ENCODE data around the gene SLC1A2.

The SLC1A2 gene

DNA sequence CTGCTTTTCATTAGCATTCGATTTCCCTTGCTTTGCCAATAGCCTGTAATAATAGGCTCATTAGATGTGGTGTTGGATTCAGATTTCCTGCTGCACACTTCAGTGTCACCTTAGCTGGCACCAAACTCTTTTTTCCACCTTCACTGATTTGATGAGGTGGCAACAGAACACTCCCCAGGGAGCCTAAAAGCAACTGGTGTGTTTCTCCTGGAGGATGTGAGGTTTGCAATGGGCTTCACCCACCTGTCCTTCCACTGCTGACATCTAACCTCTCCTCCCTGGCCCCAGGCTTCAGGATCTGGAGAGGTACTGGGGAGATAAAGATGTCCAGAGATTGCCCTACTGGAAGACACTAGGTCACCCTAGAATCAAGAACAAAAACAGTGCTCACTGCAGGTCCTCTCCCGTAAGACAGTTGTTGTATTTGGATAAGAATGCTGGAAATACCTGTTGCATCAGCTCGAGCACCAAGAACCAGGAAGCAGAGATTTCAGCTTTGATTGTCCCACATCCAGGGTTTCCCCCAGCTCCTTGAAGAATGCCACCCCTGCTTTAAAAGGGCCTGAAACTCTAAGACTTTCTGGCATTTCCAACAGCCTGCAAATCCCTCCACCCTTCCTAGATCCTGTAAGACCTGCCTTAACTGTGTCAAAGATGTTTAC lies 96.9 kb downstream of the SLC1A2 start:
- ATAC-seq, result peak; percentile 37
- TF ChIP-seq SNAI2 (CRISPR knock-in tag; IDR thresholded peaks at IDR 0.05) (no peak), ZFP30 (CRISPR knock-in tag; IDR thresholded peaks at IDR 0.05) (no peak), ISL1 (CRISPR knock-in tag; IDR thresholded peaks at IDR 0.05) (no peak), ZNF8 (CRISPR knock-in tag; IDR thresholded peaks at IDR 0.05) (no peak), BACH2 (CRISPR knock-in tag; IDR thresholded peaks at IDR 0.05; ENCODE audit: borderline replicate concordance) (no peak), CSDC2 (CRISPR knock-in tag; IDR thresholded peaks at IDR 0.05) (no peak), RARB (CRISPR knock-in tag; IDR thresholded peaks at IDR 0.05) (no peak), OSR1 (CRISPR knock-in tag; IDR thresholded peaks at IDR 0.05) (no peak), ZC3H10 (CRISPR knock-in tag; IDR thresholded peaks at IDR 0.05) (no peak), GLIS3 (CRISPR knock-in tag; IDR thresholded peaks at IDR 0.05) (no peak), PPARA (CRISPR knock-in tag; IDR thresholded peaks at IDR 0.05; ENCODE audit: borderline replicate concordance) (no peak), TOX (CRISPR knock-in tag; IDR thresholded peaks at IDR 0.05; ENCODE audit: borderline replicate concordance) (no peak)
- TF ChIP-seq, protein P1, sequence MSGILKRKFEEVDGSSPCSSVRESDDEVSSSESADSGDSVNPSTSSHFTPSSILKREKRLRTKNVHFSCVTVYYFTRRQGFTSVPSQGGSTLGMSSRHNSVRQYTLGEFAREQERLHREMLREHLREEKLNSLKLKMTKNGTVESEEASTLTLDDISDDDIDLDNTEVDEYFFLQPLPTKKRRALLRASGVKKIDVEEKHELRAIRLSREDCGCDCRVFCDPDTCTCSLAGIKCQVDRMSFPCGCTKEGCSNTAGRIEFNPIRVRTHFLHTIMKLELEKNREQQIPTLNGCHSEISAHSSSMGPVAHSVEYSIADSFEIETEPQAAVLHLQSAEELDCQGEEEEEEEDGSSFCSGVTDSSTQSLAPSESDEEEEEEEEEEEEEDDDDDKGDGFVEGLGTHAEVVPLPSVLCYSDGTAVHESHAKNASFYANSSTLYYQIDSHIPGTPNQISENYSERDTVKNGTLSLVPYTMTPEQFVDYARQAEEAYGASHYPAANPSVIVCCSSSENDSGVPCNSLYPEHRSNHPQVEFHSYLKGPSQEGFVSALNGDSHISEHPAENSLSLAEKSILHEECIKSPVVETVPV (CRISPR knock-in tag; IDR thresholded peaks at IDR 0.05), result no peak
- TF ChIP-seq, protein P2, sequence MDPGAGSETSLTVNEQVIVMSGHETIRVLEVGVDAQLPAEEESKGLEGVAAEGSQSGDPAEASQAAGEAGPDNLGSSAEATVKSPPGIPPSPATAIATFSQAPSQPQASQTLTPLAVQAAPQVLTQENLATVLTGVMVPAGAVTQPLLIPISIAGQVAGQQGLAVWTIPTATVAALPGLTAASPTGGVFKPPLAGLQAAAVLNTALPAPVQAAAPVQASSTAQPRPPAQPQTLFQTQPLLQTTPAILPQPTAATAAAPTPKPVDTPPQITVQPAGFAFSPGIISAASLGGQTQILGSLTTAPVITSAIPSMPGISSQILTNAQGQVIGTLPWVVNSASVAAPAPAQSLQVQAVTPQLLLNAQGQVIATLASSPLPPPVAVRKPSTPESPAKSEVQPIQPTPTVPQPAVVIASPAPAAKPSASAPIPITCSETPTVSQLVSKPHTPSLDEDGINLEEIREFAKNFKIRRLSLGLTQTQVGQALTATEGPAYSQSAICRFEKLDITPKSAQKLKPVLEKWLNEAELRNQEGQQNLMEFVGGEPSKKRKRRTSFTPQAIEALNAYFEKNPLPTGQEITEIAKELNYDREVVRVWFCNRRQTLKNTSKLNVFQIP (CRISPR knock-in tag; IDR thresholded peaks at IDR 0.05; ENCODE audit: borderline replicate concordance, low read depth), result no peak
- TF ChIP-seq, protein P3, sequence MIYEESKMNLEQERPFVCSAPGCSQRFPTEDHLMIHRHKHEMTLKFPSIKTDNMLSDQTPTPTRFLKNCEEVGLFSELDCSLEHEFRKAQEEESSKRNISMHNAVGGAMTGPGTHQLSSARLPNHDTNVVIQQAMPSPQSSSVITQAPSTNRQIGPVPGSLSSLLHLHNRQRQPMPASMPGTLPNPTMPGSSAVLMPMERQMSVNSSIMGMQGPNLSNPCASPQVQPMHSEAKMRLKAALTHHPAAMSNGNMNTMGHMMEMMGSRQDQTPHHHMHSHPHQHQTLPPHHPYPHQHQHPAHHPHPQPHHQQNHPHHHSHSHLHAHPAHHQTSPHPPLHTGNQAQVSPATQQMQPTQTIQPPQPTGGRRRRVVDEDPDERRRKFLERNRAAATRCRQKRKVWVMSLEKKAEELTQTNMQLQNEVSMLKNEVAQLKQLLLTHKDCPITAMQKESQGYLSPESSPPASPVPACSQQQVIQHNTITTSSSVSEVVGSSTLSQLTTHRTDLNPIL (CRISPR knock-in tag; IDR thresholded peaks at IDR 0.05; ENCODE audit: low read depth), result no peak
- TF ChIP-seq, protein P4, sequence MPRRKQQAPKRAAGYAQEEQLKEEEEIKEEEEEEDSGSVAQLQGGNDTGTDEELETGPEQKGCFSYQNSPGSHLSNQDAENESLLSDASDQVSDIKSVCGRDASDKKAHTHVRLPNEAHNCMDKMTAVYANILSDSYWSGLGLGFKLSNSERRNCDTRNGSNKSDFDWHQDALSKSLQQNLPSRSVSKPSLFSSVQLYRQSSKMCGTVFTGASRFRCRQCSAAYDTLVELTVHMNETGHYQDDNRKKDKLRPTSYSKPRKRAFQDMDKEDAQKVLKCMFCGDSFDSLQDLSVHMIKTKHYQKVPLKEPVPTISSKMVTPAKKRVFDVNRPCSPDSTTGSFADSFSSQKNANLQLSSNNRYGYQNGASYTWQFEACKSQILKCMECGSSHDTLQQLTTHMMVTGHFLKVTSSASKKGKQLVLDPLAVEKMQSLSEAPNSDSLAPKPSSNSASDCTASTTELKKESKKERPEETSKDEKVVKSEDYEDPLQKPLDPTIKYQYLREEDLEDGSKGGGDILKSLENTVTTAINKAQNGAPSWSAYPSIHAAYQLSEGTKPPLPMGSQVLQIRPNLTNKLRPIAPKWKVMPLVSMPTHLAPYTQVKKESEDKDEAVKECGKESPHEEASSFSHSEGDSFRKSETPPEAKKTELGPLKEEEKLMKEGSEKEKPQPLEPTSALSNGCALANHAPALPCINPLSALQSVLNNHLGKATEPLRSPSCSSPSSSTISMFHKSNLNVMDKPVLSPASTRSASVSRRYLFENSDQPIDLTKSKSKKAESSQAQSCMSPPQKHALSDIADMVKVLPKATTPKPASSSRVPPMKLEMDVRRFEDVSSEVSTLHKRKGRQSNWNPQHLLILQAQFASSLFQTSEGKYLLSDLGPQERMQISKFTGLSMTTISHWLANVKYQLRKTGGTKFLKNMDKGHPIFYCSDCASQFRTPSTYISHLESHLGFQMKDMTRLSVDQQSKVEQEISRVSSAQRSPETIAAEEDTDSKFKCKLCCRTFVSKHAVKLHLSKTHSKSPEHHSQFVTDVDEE (CRISPR knock-in tag; IDR thresholded peaks at IDR 0.05), result no peak
- TF ChIP-seq, protein P5, sequence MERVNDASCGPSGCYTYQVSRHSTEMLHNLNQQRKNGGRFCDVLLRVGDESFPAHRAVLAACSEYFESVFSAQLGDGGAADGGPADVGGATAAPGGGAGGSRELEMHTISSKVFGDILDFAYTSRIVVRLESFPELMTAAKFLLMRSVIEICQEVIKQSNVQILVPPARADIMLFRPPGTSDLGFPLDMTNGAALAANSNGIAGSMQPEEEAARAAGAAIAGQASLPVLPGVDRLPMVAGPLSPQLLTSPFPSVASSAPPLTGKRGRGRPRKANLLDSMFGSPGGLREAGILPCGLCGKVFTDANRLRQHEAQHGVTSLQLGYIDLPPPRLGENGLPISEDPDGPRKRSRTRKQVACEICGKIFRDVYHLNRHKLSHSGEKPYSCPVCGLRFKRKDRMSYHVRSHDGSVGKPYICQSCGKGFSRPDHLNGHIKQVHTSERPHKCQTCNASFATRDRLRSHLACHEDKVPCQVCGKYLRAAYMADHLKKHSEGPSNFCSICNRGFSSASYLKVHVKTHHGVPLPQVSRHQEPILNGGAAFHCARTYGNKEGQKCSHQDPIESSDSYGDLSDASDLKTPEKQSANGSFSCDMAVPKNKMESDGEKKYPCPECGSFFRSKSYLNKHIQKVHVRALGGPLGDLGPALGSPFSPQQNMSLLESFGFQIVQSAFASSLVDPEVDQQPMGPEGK (CRISPR knock-in tag; IDR thresholded peaks at IDR 0.05; ENCODE audit: borderline replicate concordance), result no peak

DNA sequence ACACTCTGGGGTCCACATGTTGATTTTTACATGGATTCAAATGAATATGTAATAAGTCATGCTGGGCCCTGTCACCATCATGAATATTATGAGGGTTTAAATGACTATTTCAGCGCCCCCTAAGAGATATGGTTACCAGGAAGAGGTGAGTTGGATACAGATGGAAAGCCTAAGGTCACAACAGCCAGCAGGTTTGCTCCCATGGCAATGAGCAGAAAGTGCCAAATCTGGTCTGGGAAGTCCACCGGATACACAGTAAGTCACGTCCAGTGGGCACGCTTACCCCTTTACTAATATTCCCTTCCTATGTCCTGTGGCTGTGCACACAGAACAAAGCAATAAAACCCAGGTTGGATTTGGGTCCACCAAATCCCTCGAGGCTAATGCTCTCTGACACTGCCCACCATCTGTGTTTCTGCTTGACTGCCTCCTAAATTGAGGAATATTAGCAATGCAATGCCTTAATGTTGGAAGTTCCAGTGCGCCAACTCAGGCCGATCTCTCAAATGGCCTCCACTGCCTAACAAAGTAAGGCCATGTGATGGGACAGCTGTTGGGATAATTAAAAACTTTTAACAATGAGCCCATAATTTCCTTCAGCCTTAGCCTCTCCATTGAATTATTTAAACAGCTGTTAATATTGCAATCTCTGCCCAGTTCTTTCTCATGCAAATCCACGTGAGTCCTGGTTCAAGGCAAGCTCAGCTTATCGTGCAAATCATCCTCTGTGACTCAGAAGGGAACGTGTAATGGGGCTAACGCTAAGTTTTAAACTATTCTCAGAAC lies 97.6 kb downstream of the SLC1A2 start:
- no peak for TF ChIP-seq PPARA (CRISPR knock-in tag; IDR thresholded peaks at IDR 0.05; ENCODE audit: borderline replicate concordance)
- no peak for TF ChIP-seq TOX (CRISPR knock-in tag; IDR thresholded peaks at IDR 0.05; ENCODE audit: borderline replicate concordance)
- no peak for TF ChIP-seq OSR1 (CRISPR knock-in tag; IDR thresholded peaks at IDR 0.05)
- TF ChIP-seq, protein P2 (CRISPR knock-in tag; IDR thresholded peaks at IDR 0.05; ENCODE audit: borderline replicate concordance, low read depth), result no peak
- TF ChIP-seq ZNF565 (CRISPR knock-in tag; conservative IDR thresholded peaks at IDR 0.05; ENCODE audit: low read depth), result no peak
- no peak for TF ChIP-seq CSDC2 (CRISPR knock-in tag; IDR thresholded peaks at IDR 0.05)
- no peak for TF ChIP-seq RARB (CRISPR knock-in tag; IDR thresholded peaks at IDR 0.05)
- TF ChIP-seq ESRRG (CRISPR knock-in tag; IDR thresholded peaks at IDR 0.05), result no peak
- no peak for TF ChIP-seq ZC3H10 (CRISPR knock-in tag; IDR thresholded peaks at IDR 0.05)
- TF ChIP-seq ZNF70 (CRISPR knock-in tag; IDR thresholded peaks at IDR 0.05), result no peak
- TF ChIP-seq GLIS3 (CRISPR knock-in tag; IDR thresholded peaks at IDR 0.05), result no peak
- no peak for TF ChIP-seq BACH2 (CRISPR knock-in tag; IDR thresholded peaks at IDR 0.05; ENCODE audit: borderline replicate concordance)
- no peak for TF ChIP-seq ZFP30 (CRISPR knock-in tag; IDR thresholded peaks at IDR 0.05)
- TF ChIP-seq ARNTL (CRISPR knock-in tag; IDR thresholded peaks at IDR 0.05; ENCODE audit: borderline replicate concordance, low read depth), result no peak
- peak; percentile 66 for ATAC-seq

All from SK-N-SH treated with all-trans-retinoic acid at 6 μM for 48 hours (cell line).